Measurements from ENCODE around the gene SOSTDC1.

The SOSTDC1 gene

GRCh38 chr7:16417906-16418305 is 47.6 kb downstream of the SOSTDC1 start:
- no peak for DNase-seq

DNA sequence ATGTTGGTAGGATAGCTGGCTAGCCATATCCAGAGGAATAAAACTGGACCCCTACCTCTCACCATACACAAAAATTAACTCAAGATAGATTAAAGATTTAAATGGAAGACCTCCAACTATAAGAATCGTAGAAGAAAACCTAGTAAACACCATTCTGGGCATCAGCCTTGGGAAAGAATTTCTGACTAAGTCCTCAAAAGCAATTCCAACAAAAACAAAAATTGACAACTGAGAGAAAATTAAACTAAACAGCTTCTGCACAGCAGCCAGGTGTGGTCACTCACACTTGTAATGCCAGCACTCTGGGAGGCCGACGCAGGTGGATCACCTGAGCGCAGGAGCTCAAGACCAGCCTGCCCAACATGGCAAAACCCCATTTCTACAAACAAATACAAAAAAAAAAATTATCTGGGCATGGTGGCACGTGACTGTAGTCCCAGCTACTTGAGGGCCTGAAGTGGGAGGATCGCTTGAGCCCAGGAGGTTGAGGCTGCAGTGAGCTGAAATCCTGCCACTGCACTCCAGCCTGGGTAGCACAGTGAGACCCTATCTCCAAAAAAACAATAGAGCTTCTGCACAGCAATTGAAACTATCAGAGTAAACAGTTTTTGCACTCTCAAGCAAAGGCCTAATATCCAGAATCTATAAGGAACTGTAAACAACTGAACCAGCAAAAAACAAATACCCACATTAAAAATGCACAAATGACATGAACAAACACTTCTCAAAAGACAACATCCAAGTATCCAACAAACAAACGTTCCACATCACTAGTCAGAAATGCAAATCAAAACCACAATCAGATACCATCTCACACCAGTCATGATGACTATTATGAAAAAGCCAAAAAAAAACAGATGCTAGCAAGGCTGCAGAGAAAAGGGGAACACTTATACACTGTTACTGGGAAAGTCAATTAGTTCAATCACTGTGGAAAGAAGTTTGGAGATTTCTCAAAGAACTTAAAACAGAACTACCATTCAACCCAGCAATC is 49.0 kb downstream of the SOSTDC1 start:
- no peak for DNase-seq

DNA sequence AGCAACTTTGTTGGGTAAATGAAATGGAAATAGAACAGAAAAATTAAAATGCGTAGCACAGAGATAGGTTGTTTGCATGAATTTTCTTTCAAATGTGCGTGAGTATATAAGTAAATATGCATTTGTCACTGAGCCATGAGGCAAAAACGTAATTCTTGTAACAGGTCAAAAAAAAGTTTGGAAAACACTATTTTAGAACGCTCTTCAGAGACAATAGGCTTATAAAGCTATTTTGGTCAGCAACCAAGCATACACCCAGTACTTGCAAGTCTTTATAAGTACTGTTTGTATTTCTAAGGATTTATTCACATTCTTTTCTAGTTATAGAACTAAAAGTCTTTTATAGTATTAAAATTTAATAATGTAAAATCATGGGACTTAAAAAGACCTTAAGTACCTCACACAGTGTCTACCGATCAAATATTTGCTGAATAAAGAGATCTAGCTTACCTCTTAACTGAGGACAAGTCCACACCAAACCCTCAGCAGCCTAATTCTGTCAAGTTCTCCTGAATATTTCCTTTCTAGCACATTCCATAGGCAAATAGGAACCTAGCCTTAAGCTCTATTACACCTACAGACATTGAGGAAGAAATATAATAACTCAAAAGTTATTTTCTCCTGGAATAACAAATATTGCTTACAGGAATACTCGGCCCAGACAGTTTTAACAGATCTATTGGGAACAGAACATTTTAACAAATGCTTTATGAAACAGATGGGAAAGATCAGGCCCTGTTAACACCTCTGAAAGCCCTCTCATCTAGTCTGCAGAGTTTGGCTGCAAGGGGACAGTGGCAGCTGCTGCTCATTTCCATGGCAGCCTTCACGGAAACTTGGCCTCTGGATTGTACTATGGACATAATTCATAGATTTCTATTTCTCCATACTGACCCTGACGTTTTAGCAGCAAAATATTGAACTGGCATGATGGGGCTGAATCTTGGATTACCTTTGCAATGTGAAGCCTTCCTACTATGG is 53.0 kb downstream of the SOSTDC1 start:
- no peak for DNase-seq

Measured in GDM1 (cell line).